NCI-H345 treated with DMSO at 0.1 percent for 48 hours (cell line): ENCODE measurements around the gene KRTAP19-5.
"Not testable (repeated sequence)": the region's sequence is repeated elsewhere in the genome, so short reads cannot be mapped to it uniquely, and the experiment has no call there.

Experiments used
- DNase-seq: peaks from one replicate; lab custom pipeline; 2025; ENCODE audit not compliant: unreplicated experiment; lab: John Stamatoyannopoulos, UW

The KRTAP19-5 gene

GRCh38 chr21:30502041-30502440 lies at the start of gene KRTAP19-5:
Gene KRTAP19-5, minus strand, starts transcription at chr21:30502141. Its CDS starts 51 bp downstream, at chr21:30502090.
- DNase-seq: no peak

- no peak for DNase-seq
Measured at GRCh38 chr21:30541764-30542163, 39.8 kb upstream of the KRTAP19-5 start, which contains the start of gene KRTAP19-6. Gene KRTAP19-6, minus strand, starts transcription at chr21:30541864. Its CDS starts 31 bp downstream, at chr21:30541833.

GRCh38 chr21:30518876-30519275 lies 16.9 kb upstream of the KRTAP19-5 start:
- DNase-seq: no peak

- DNase-seq: no peak
Measured at GRCh38 chr21:30515681-30516080, 13.7 kb upstream of the KRTAP19-5 start.

GRCh38 chr21:30505621-30506205 lies 3.8 kb upstream of the KRTAP19-5 start:
- not testable (repeated sequence) for DNase-seq

- no peak for DNase-seq
Measured at GRCh38 chr21:30497065-30497464, 4.9 kb downstream of the KRTAP19-5 start, which contains the start of gene KRTAP19-4. Gene KRTAP19-4, minus strand, starts transcription at chr21:30497165. Its CDS starts 55 bp downstream, at chr21:30497110.

- DNase-seq: no peak
Measured at GRCh38 chr21:30491963-30492428, 9.9 kb downstream of the KRTAP19-5 start, which contains the start of gene KRTAP19-3. Gene KRTAP19-3, minus strand, starts transcription at chr21:30492013. Its CDS starts 56 bp downstream, at chr21:30491957.

GRCh38 chr21:30487336-30487735 lies 14.6 kb downstream of the KRTAP19-5 start, which contains the start of gene KRTAP19-2:
Gene KRTAP19-2, minus strand, starts transcription at chr21:30487436. Its CDS starts 88 bp downstream, at chr21:30487348.
- no peak for DNase-seq

GRCh38 chr21:30486180-30486579 lies 15.8 kb downstream of the KRTAP19-5 start:
- no peak for DNase-seq

GRCh38 chr21:30482130-30482529 lies 19.8 kb downstream of the KRTAP19-5 start:
- no peak for DNase-seq

- DNase-seq: no peak
Measured at GRCh38 chr21:30480145-30480544, 21.8 kb downstream of the KRTAP19-5 start, which contains the start of gene KRTAP19-1. Gene KRTAP19-1, minus strand, starts transcription at chr21:30480367. Its CDS starts 50 bp downstream, at chr21:30480317.

- no peak for DNase-seq
Measured at GRCh38 chr21:30479259-30479658, 22.7 kb downstream of the KRTAP19-5 start.

GRCh38 chr21:30478004-30478403 lies 23.9 kb downstream of the KRTAP19-5 start:
- DNase-seq: no peak

GRCh38 chr21:30468900-30469714 lies 32.8 kb downstream of the KRTAP19-5 start:
- DNase-seq: no peak

- DNase-seq: no peak
Measured at GRCh38 chr21:30463713-30464112, 38.2 kb downstream of the KRTAP19-5 start.
